HCT116 (cell line): ENCODE measurements around the gene STAT2. TPM values are rescaled to one million over a fixed set of nuclear protein-coding genes. Genes with fewer than 3 reads are reported as not detected.

Source experiments
- ATAC-seq: fragments of 200-7000 bp; cut with Tn5 transposase; 2 replicates; pipeline ENCODE4 v1.9.1; 2020; ENCODE audit warnings: mild to moderate bottlenecking, moderate library complexity
- BruUV-seq: library from RNA; stranded (reverse); fragments of 400-500 nt; replicated peaks from 2 replicates; lab custom pipeline; 2021; lab: Mats Ljungman, UMichigan
- CTCF ChIA-PET: fragments of 300-600 bp; sonication (Branson Sonifier 250); formaldehyde crosslinking; loops from one replicate; lab custom pipeline; 2021; ENCODE audit warnings: antibody characterized with exemption; lab: Charles Lee
- POLR2A ChIA-PET: fragments of 300-600, 350-600 bp; sonication (Branson Sonifier 250); formaldehyde crosslinking; loops from one replicate; lab custom pipeline; 2021; ENCODE audit warnings: antibody characterized with exemption; lab: Charles Lee
- RAD21 ChIA-PET, 2 experiments: fragments of 300-600 bp; sonication (Branson Sonifier 250); formaldehyde crosslinking; loops; one replicate each; lab custom pipeline; 2023; ENCODE audit warnings: low total read pairs in 2 of 2; ENCODE audit not compliant: uncharacterized antibody in 2 of 2, unreplicated experiment in 2 of 2, low non-redundant PET in 1 of 2; lab: Charles Lee
- DNase-seq: peaks from one replicate; pipeline ENCODE4 v3.0.0-alpha.2; 2010; ENCODE audit warnings: low read depth, low spot score
- H2AFZ ChIP-seq: fragments of 200-600 bp; shearing (Covaris generic), sonication (generic); 2 replicates; pipeline ENCODE4 v1.6.1; 2017; ENCODE audit warnings: low read depth, mixed run types, mixed read lengths, antibody characterized with exemption, low read length; ENCODE audit not compliant: poor library complexity, severe bottlenecking
- H3K27ac ChIP-seq: 2 replicates; pipeline ENCODE4 v1.5.1; 2012; ENCODE audit warnings: low read depth, low read length
- H3K27me3 ChIP-seq: fragments of 200-600 bp; sonication (generic); 2 replicates; pipeline ENCODE4 v1.6.1; 2016; ENCODE audit warnings: mixed run types, low read length, mixed read lengths; ENCODE audit not compliant: insufficient read depth
- H3K36me3 ChIP-seq, 2 experiments: fragments of 200-500 bp in 1 of 2; fragments of 200-600 bp in 1 of 2; sonication (Bioruptor generic) in 1 of 2; sonication (generic) in 1 of 2; 2 replicates each; pipeline versions ENCODE4 v1.5.1 to v1.6.1; 2014 to 2016; ENCODE audit warnings: low read length in 2 of 2, inconsistent platforms in 1 of 2, mixed read lengths in 1 of 2, mixed run types in 1 of 2; ENCODE audit not compliant: insufficient read depth in 2 of 2, control insufficient read depth in 1 of 2
- H3K4me1 ChIP-seq, 2 experiments: fragments of 200-600 bp in 1 of 2; sonication (generic) in 1 of 2; 2 replicates each; pipeline versions ENCODE4 v1.5.1 to v1.6.1; 2012 to 2017; ENCODE audit warnings: low read length in 2 of 2, inconsistent platforms in 1 of 2, mild to moderate bottlenecking in 1 of 2, mixed read lengths in 1 of 2, mixed run types in 1 of 2, moderate library complexity in 1 of 2; ENCODE audit not compliant: insufficient read depth in 2 of 2, control insufficient read depth in 1 of 2
- H3K4me2 ChIP-seq: fragments of 200-600 bp; sonication (generic); 2 replicates; pipeline ENCODE4 v1.6.1; 2017; ENCODE audit warnings: mixed run types, low read length, mixed read lengths
- H3K4me3 ChIP-seq, 2 experiments: fragments of 200-600 bp in 1 of 2; sonication (generic) in 1 of 2; replicated peaks in 1 of 2; 2 replicates each; pipeline ENCODE4 v1.5.1; 2011 to 2016; ENCODE audit warnings: low read length in 2 of 2, control low read depth in 1 of 2, low read depth in 1 of 2, mild to moderate bottlenecking in 1 of 2, mixed read lengths in 1 of 2, mixed run types in 1 of 2
- H3K79me2 ChIP-seq: fragments of 200-600 bp; sonication (generic); 2 replicates; pipeline ENCODE4 v1.6.1; 2017; ENCODE audit warnings: mild to moderate bottlenecking, mixed run types, low read length, moderate library complexity, mixed read lengths; ENCODE audit not compliant: insufficient read depth
- H3K9ac ChIP-seq: fragments of 200-600 bp; sonication (generic); 2 replicates; pipeline ENCODE4 v1.6.1; 2016; ENCODE audit warnings: low read length, mixed read lengths
- H3K9me2 ChIP-seq: fragments of 200-600 bp; sonication (generic), shearing (Covaris generic); 2 replicates; pipeline ENCODE4 v1.6.1; 2017; ENCODE audit warnings: mixed run types, mild to moderate bottlenecking, moderate library complexity; ENCODE audit not compliant: insufficient read depth
- H3K9me3 ChIP-seq, 2 experiments: fragments of 200-500 bp in 1 of 2; fragments of 200-600 bp in 1 of 2; sonication (Bioruptor generic) in 1 of 2; sonication (generic) in 1 of 2; 2 replicates each; pipeline ENCODE4 v1.6.1; 2014 to 2017; ENCODE audit warnings: low read length in 2 of 2, mixed read lengths in 2 of 2, inconsistent platforms in 1 of 2, low read depth in 1 of 2, mild to moderate bottlenecking in 1 of 2, mixed run types in 1 of 2, moderate library complexity in 1 of 2; ENCODE audit not compliant: control insufficient read depth in 1 of 2, insufficient read depth in 1 of 2
- H4K20me1 ChIP-seq: fragments of 200-600 bp; sonication (generic), shearing (Covaris generic); 2 replicates; pipeline ENCODE4 v1.6.1; 2017; ENCODE audit warnings: mixed run types, mild to moderate bottlenecking, moderate library complexity; ENCODE audit not compliant: insufficient read depth
- ATF3 ChIP-seq: IDR thresholded peaks from 2 replicates; pipeline ENCODE4 v1.6.1; 2012
- CBX3 ChIP-seq: IDR thresholded peaks from 2 replicates; pipeline ENCODE4 v1.6.1; 2012; ENCODE audit warnings: low read depth
- CEBPB ChIP-seq: IDR thresholded peaks from 2 replicates; pipeline ENCODE4 v1.6.1; 2012; ENCODE audit warnings: low read depth
- CTCF ChIP-seq, 3 experiments: fragments of 200-600 bp in 1 of 3; sonication (generic) in 1 of 3; IDR thresholded peaks in 2 of 3; conservative IDR thresholded peaks in 1 of 3; 2 replicates each; pipeline ENCODE4 v1.5.1; 2012 to 2017; ENCODE audit warnings: low read depth in 2 of 3, low read length in 2 of 3, antibody characterized with exemption in 1 of 3, borderline replicate concordance in 1 of 3, control low read depth in 1 of 3, mild to moderate bottlenecking in 1 of 3, mixed read lengths in 1 of 3, mixed run types in 1 of 3, moderate library complexity in 1 of 3; ENCODE audit not compliant: insufficient read depth in 1 of 3
- EGR1 ChIP-seq: IDR thresholded peaks from 2 replicates; pipeline ENCODE4 v1.6.1; 2012; ENCODE audit warnings: low read depth
- ELF1 ChIP-seq: IDR thresholded peaks from 2 replicates; pipeline ENCODE4 v1.6.1; 2012; ENCODE audit warnings: low read depth, borderline replicate concordance
- EZH2 ChIP-seq: fragments of 200-600 bp; sonication (generic); IDR thresholded peaks from 2 replicates; pipeline ENCODE4 v1.6.1; 2017; ENCODE audit warnings: antibody characterized with exemption, mixed run types
- EZH2phosphoT487 ChIP-seq: fragments of 200-600 bp; IDR thresholded peaks from 2 replicates; pipeline ENCODE4 v1.6.1; 2018; ENCODE audit warnings: antibody characterized with exemption, borderline replicate concordance
- FOSL1 ChIP-seq: IDR thresholded peaks from 2 replicates; pipeline ENCODE4 v1.6.1; 2012; ENCODE audit warnings: low read depth
- JUND ChIP-seq: IDR thresholded peaks from 2 replicates; pipeline ENCODE4 v1.6.1; 2012
- POLR2A ChIP-seq: IDR thresholded peaks from 2 replicates; pipeline ENCODE4 v1.7.0; 2011; ENCODE audit warnings: borderline replicate concordance; ENCODE audit not compliant: insufficient read depth, insufficient read length; ENCODE audit errors: extremely low read depth
- POLR2AphosphoS5 ChIP-seq: IDR thresholded peaks from 2 replicates; pipeline ENCODE4 v1.6.1; 2011; ENCODE audit warnings: mild to moderate bottlenecking, low read depth, low read length, moderate library complexity
- RAD21 ChIP-seq: IDR thresholded peaks from 2 replicates; pipeline ENCODE4 v1.6.1; 2012; ENCODE audit warnings: low read depth, mild to moderate bottlenecking
- REST ChIP-seq: IDR thresholded peaks from 2 replicates; pipeline ENCODE4 v1.6.1; 2012; ENCODE audit warnings: low read depth
- SIN3A ChIP-seq: IDR thresholded peaks from 2 replicates; pipeline ENCODE4 v1.6.1; 2012; ENCODE audit warnings: low read depth
- SRF ChIP-seq: IDR thresholded peaks from 2 replicates; pipeline ENCODE4 v1.6.1; 2012; ENCODE audit warnings: low read depth
- TCF7L2 ChIP-seq: IDR thresholded peaks from 2 replicates; pipeline ENCODE4 v1.7.0; 2011; ENCODE audit warnings: borderline replicate concordance, inconsistent platforms; ENCODE audit not compliant: insufficient read depth, insufficient read length; ENCODE audit errors: extremely low read depth
- YY1 ChIP-seq: IDR thresholded peaks from 2 replicates; pipeline ENCODE4 v1.6.1; 2011; ENCODE audit warnings: low read length, low read depth, moderate library complexity, mild to moderate bottlenecking; ENCODE audit not compliant: insufficient replicate concordance; ENCODE audit errors: extremely low read depth
- ZFX ChIP-seq: fragments of 450-650 bp; IDR thresholded peaks from 2 replicates; pipeline ENCODE4 v1.6.1; 2017
- ZNF274 ChIP-seq: fragments of 200-500 bp; sonication (Bioruptor generic); IDR thresholded peaks from 2 replicates; pipeline ENCODE4 v1.6.1; 2014; ENCODE audit warnings: mild to moderate bottlenecking, low read depth, low read length, inconsistent platforms
- intact Hi-C: fragments of 100-400 bp; cut with micrococcal nuclease; formaldehyde crosslinking; loops from 2 replicates; pipeline ENCODE4 v1.10.0; 2022
- total RNA-seq: library from RNA; stranded (reverse); gene quantifications from one replicate; pipeline ENCODE4 v1.2.1, GENCODE V29; 2021; ENCODE audit not compliant: unreplicated experiment

STAT2 gene
- total RNA-seq, 1 experiment from 2014 or later, result 53.1 TPM

GRCh38 chr12:56326533-56326932, 33.4 kb downstream of the STAT2 start:
- intact Hi-C loops, result no loop called here
- peaks cover 10 to 11% of the 10 kb centered on the region in 2 experiments; a peak in 3 of 4 replicates for H3K36me3 ChIP-seq
- H3K4me2 ChIP-seq, result no peak overlapping the region
- TF ChIP-seq EGR1 (no peak), ELF1 (no peak), ZFX (no peak), CEBPB (no peak), EZH2 (no peak), ZNF274 (no peak), POLR2AphosphoS5 (no peak), RAD21 (no peak), SIN3A (no peak), SRF (no peak), CBX3 (no peak), CTCF (IDR thresholded peaks at IDR 0.05 in 2 of 3, conservative IDR thresholded peaks at IDR 0.05 in 1 of 3; ENCODE audit: borderline replicate concordance in 1 of 3, insufficient read depth in 1 of 3, low read depth in 2 of 3, low read length in 2 of 3) (no peak), TCF7L2 (no peak), POLR2A (no peak), JUND (no peak), FOSL1 (no peak), EZH2phosphoT487 (no peak), ATF3 (no peak), YY1 (no peak), REST (no peak)
- ChIA-PET POLR2A (no interaction called here), CTCF (no interaction called here), RAD21 (no interaction called here)
- ATAC-seq (no peak), DNase-seq (no peak)
- no peak overlapping the region for H2AFZ ChIP-seq
- H4K20me1 ChIP-seq, result no peaks in the 10 kb centered on the region
- H3K4me3 ChIP-seq, result no peak overlapping the region
- H3K27me3 ChIP-seq, result no peaks in the 10 kb centered on the region
- no peak overlapping the region for H3K27ac ChIP-seq
- H3K9me2 ChIP-seq, result no peaks in the 10 kb centered on the region
- no peak overlapping the region for H3K9ac ChIP-seq
- no TSS peak for BruUV-seq
- H3K9me3 ChIP-seq, result no peaks in the 10 kb centered on the region
- peaks cover 5 to 9% of the 10 kb centered on the region in 2 experiments; a peak in 2 of 4 replicates for H3K4me1 ChIP-seq
- H3K79me2 ChIP-seq, result no peaks in the 10 kb centered on the region
